Prostate gland (tissue), 2 donors: ENCODE measurements around the gene F5. TPM values are rescaled to one million over a fixed set of nuclear protein-coding genes. Genes with fewer than 3 reads are reported as not detected.

Experiments used
- DNase-seq: peaks from one replicate; pipeline ENCODE4 v3.0.0-alpha.2; 2019; ENCODE audit warnings: low spot score
- H3K27ac ChIP-seq, 2 donors: fragments of 200-600 bp; sonication (generic); 2 replicates each; pipeline ENCODE4 v1.5.1; 2017 to 2019
- H3K27me3 ChIP-seq: fragments of 200-600 bp; sonication (generic); replicated peaks from 2 replicates; pipeline ENCODE4 v1.5.1; 2019; ENCODE audit not compliant: insufficient read depth
- H3K36me3 ChIP-seq, 2 donors: fragments of 200-600 bp; sonication (generic); 1 replicate in 1 of 2; 2 replicates in 1 of 2; pipeline versions ENCODE4 v1.5.1 to v1.8.1; 2017 to 2019
- H3K4me1 ChIP-seq: fragments of 200-600 bp; sonication (generic); replicated peaks from 2 replicates; pipeline ENCODE4 v1.5.1; 2019
- H3K4me3 ChIP-seq, 2 donors: fragments of 200-600 bp; sonication (generic); 2 replicates each; pipeline ENCODE4 v1.5.1; 2017 to 2019
- H3K9me3 ChIP-seq: fragments of 200-600 bp; sonication (generic); 2 replicates; pipeline ENCODE4 v1.5.1; 2017
- POLR2A ChIP-seq: fragments of 450-650 bp; IDR thresholded peaks from one replicate; pipeline ENCODE4 v1.6.1; 2016; ENCODE audit warnings: antibody characterized with exemption, mild to moderate bottlenecking
- POLR2AphosphoS5 ChIP-seq: sonication (generic); formaldehyde crosslinking; IDR thresholded peaks from one replicate; pipeline ENCODE4 v1.6.1; 2017; ENCODE audit warnings: antibody characterized with exemption
- WGBS: methylation state at CpG from one replicate; pipeline ENCODE4 v1.1.5; 2018; 5-methylcytosine and 5-hydroxymethylcytosine counted together
- intact Hi-C: fragments of 100-400 bp; cut with DNase I; formaldehyde crosslinking; loops from one replicate; pipeline ENCODE4 v1.14.2; 2022
- total RNA-seq, 2 donors: library from RNA; depleted of rRNA; stranded (reverse); fragments of >200 nt; gene quantifications; one replicate each; pipeline ENCODE4 v1.1.0, GENCODE V29; 2016
- TF ChIP-seq, protein P1 (sequence below), 4 experiments: fragments of 200-600 bp in 2 of 4; fragments of 450-650 bp in 2 of 4; sonication (generic) in 2 of 4; IDR thresholded peaks; 1 replicate in 3 of 4; 2 replicates in 1 of 4; pipeline ENCODE4 v1.5.1; 2016 to 2019; ENCODE audit warnings: antibody characterized with exemption in 4 of 4, mild to moderate bottlenecking in 2 of 4, moderate library complexity in 2 of 4

F5 gene
- total RNA-seq, 2 donors from 2014 or later, result 1.1 to 8.4 TPM

- no peak overlapping the region for H3K27ac ChIP-seq
- no peak overlapping the region for H3K4me3 ChIP-seq
- no peaks in the 10 kb centered on the region for H3K9me3 ChIP-seq
- H3K27me3 ChIP-seq, result no peaks in the 10 kb centered on the region
- H3K4me1 ChIP-seq, result no peaks in the 10 kb centered on the region
- WGBS, result 88% methylated on average over 1 of the region's 1 CpG
- H3K36me3 ChIP-seq, result no peaks in the 10 kb centered on the region
- intact Hi-C loops, result no loop called here
- TF ChIP-seq, protein P1, sequence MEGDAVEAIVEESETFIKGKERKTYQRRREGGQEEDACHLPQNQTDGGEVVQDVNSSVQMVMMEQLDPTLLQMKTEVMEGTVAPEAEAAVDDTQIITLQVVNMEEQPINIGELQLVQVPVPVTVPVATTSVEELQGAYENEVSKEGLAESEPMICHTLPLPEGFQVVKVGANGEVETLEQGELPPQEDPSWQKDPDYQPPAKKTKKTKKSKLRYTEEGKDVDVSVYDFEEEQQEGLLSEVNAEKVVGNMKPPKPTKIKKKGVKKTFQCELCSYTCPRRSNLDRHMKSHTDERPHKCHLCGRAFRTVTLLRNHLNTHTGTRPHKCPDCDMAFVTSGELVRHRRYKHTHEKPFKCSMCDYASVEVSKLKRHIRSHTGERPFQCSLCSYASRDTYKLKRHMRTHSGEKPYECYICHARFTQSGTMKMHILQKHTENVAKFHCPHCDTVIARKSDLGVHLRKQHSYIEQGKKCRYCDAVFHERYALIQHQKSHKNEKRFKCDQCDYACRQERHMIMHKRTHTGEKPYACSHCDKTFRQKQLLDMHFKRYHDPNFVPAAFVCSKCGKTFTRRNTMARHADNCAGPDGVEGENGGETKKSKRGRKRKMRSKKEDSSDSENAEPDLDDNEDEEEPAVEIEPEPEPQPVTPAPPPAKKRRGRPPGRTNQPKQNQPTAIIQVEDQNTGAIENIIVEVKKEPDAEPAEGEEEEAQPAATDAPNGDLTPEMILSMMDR (IDR thresholded peaks at IDR 0.05), result no peak
- TF ChIP-seq POLR2A, result no peak
- TF ChIP-seq POLR2AphosphoS5, result no peak
- DNase-seq, result no peak
Observed at GRCh38 chr1:169526120-169526832, 60.0 kb downstream of the F5 start.

- H3K27ac ChIP-seq, result no peak overlapping the region
- no peaks in the 10 kb centered on the region for H3K27me3 ChIP-seq
- DNase-seq, result no peak
- no peaks in the 10 kb centered on the region for H3K36me3 ChIP-seq
- no peak overlapping the region for H3K4me3 ChIP-seq
- no peaks in the 10 kb centered on the region for H3K9me3 ChIP-seq
- no peaks in the 10 kb centered on the region for H3K4me1 ChIP-seq
- WGBS, result 93% methylated on average over 1 of the region's 1 CpG
- intact Hi-C loops, result no loop called here
- TF ChIP-seq POLR2AphosphoS5 (no peak), POLR2A (no peak)
- TF ChIP-seq, protein P1 (IDR thresholded peaks at IDR 0.05), result no peak
Observed at GRCh38 chr1:169525391-169525790, 60.9 kb downstream of the F5 start.

- H3K27me3 ChIP-seq, result no peaks in the 10 kb centered on the region
- H3K4me1 ChIP-seq, result no peaks in the 10 kb centered on the region
- no peak for DNase-seq
- no peaks in the 10 kb centered on the region for H3K9me3 ChIP-seq
- TF ChIP-seq, protein P1 (IDR thresholded peaks at IDR 0.05), result no peak
- no peak for TF ChIP-seq POLR2A
- TF ChIP-seq POLR2AphosphoS5, result no peak
- no peak overlapping the region for H3K4me3 ChIP-seq
- no peak overlapping the region for H3K27ac ChIP-seq
- no peaks in the 10 kb centered on the region for H3K36me3 ChIP-seq
- intact Hi-C loops, result no loop called here
Observed at GRCh38 chr1:169523904-169524303, 62.4 kb downstream of the F5 start.

GRCh38 chr1:169521226-169521625, 65.1 kb downstream of the F5 start:
- Histone ChIP-seq H3K36me3 (no peaks in the 10 kb centered on the region), H3K27me3 (no peaks in the 10 kb centered on the region), H3K27ac (no peak overlapping the region), H3K9me3 (no peaks in the 10 kb centered on the region), H3K4me3 (no peak overlapping the region), H3K4me1 (no peaks in the 10 kb centered on the region)
- WGBS, result 100% methylated on average over 1 of the region's 1 CpG
- no peak for DNase-seq
- TF ChIP-seq POLR2AphosphoS5 (no peak), POLR2A (no peak)
- TF ChIP-seq, protein P1 (IDR thresholded peaks at IDR 0.05), result no peak
- intact Hi-C loops, result no loop called here

DNA sequence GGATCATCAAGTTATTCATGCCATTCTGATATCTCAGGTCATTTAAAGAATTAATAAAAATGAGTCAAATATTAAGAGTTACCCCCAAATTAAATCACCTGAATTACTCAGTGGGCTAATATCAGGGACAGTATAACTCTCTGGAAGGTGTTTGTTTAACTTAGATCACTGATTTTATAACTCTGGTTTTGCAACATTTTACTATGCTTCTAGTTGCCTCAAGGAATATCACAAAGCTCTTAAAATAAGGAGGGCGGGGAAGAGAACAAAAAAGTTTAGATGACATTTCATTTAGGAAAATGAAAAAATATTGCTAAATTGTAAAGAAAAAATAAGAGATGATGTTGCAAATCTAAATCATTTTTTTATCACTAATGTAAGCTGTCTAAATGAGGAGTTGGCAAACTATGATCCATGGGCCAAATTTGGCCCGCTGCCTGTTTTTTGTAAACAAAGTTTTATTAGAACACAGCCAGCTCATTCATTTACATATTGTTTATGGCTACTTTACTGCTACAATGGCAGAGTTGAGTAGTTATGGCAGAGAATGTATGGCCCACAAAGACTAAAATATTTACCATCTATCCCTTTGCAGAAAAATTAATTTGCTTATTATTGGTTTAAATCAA, 68.6 kb downstream of the F5 start:
- Histone ChIP-seq H3K27ac (no peak overlapping the region), H3K9me3 (no peaks in the 10 kb centered on the region), H3K27me3 (no peaks in the 10 kb centered on the region), H3K36me3 (no peaks in the 10 kb centered on the region), H3K4me1 (no peaks in the 10 kb centered on the region), H3K4me3 (no peak overlapping the region)
- TF ChIP-seq, protein P1 (IDR thresholded peaks at IDR 0.05), result no peak
- no peak for TF ChIP-seq POLR2A
- TF ChIP-seq POLR2AphosphoS5, result no peak
- intact Hi-C loops, result no loop called here
- WGBS, result 55% methylated on average over 2 of the region's 2 CpGs
- DNase-seq, result no peak
